Mesendoderm (in vitro differentiated cells): ENCODE results near the gene GALNT17.
A peak's percentile ranks its signal among the peaks of the same experiment; 100 is the strongest.

Experiments used
- DNase-seq: peaks from one replicate; pipeline ENCODE4 v3.0.0; 2013
- H2AK5ac ChIP-seq: 2 replicates; pipeline ENCODE4 v1.6.1; 2013; ENCODE audit warnings: low read length, inconsistent platforms
- H2BK120ac ChIP-seq: 2 replicates; pipeline ENCODE4 v1.6.1; 2013; ENCODE audit warnings: low read depth, mild to moderate bottlenecking, low read length, moderate library complexity, mixed read lengths
- H2BK15ac ChIP-seq: replicated peaks from 2 replicates; pipeline ENCODE4 v1.6.1; 2013; ENCODE audit warnings: low read depth, mild to moderate bottlenecking, moderate library complexity
- H2BK5ac ChIP-seq: 2 replicates; pipeline ENCODE4 v1.6.1; 2013; ENCODE audit warnings: low read length, inconsistent platforms
- H3K18ac ChIP-seq: 2 replicates; pipeline ENCODE4 v1.6.1; 2013; ENCODE audit warnings: mild to moderate bottlenecking, low read length, mixed read lengths
- H3K23ac ChIP-seq: one replicate; pipeline ENCODE4 v1.6.1; 2013; ENCODE audit warnings: low read length
- H3K27ac ChIP-seq: 2 replicates; pipeline ENCODE4 v1.5.1; 2013; ENCODE audit warnings: low read depth, mild to moderate bottlenecking, inconsistent platforms, low read length, moderate library complexity
- H3K27me3 ChIP-seq: 2 replicates; pipeline ENCODE4 v1.6.1; 2013; ENCODE audit warnings: low read length, control low read depth, mild to moderate bottlenecking, inconsistent platforms; ENCODE audit not compliant: insufficient read depth, poor library complexity
- H3K36me3 ChIP-seq: 2 replicates; pipeline ENCODE4 v1.6.1; 2013; ENCODE audit warnings: low read length, inconsistent platforms; ENCODE audit not compliant: control insufficient read depth, insufficient read depth
- H3K4ac ChIP-seq: one replicate; pipeline ENCODE4 v1.6.1; 2013; ENCODE audit warnings: low read depth, mild to moderate bottlenecking, low read length, moderate library complexity
- H3K4me1 ChIP-seq: 2 replicates; pipeline ENCODE4 v1.6.1; 2013; ENCODE audit warnings: low read depth, low read length, inconsistent platforms; ENCODE audit not compliant: control insufficient read depth
- H3K4me2 ChIP-seq: 2 replicates; pipeline ENCODE4 v1.6.1; 2013; ENCODE audit warnings: low read length
- H3K4me3 ChIP-seq: 2 replicates; pipeline ENCODE4 v1.5.1; 2013; ENCODE audit warnings: mild to moderate bottlenecking, low read length
- H3K56ac ChIP-seq: one replicate; pipeline ENCODE4 v1.6.1; 2013; ENCODE audit warnings: low read length
- H3K79me1 ChIP-seq: 2 replicates; pipeline ENCODE4 v1.6.1; 2013; ENCODE audit warnings: low read length, inconsistent platforms
- H3K79me2 ChIP-seq: 2 replicates; pipeline ENCODE4 v1.6.1; 2013; ENCODE audit warnings: mild to moderate bottlenecking, low read length; ENCODE audit not compliant: control insufficient read depth, insufficient read depth
- H3K9ac ChIP-seq: 2 replicates; pipeline ENCODE4 v1.6.1; 2013; ENCODE audit warnings: low read length, inconsistent platforms
- H4K5ac ChIP-seq: one replicate; pipeline ENCODE4 v1.6.1; 2013; ENCODE audit warnings: low read length
- H4K8ac ChIP-seq: one replicate; pipeline ENCODE4 v1.6.1; 2013; ENCODE audit warnings: low read depth, mild to moderate bottlenecking, control low read depth, low read length, moderate library complexity
- WGBS: extraction: QIAGEN DNeasy Blood & Tissue Kit; methylation state at CpG from one replicate; pipeline ENCODE4 v1.1.7; 2013; ENCODE audit warnings: low lambda C conversion rate, missing lambda C conversion rate; ENCODE audit not compliant: insufficient coverage; ENCODE audit errors: extremely low coverage; 5-methylcytosine and 5-hydroxymethylcytosine counted together

The GALNT17 gene

GRCh38 chr7:71679480-71679879 lies 547.5 kb downstream of the GALNT17 start:
- no peaks in the 10 kb centered on the region for H3K36me3 ChIP-seq
- H3K4me1 ChIP-seq, result peaks cover 9% of the 10 kb centered on the region
- H3K4me3 ChIP-seq, result no peak overlapping the region
- peak overlapping the region; percentile 22 for H3K56ac ChIP-seq
- H2BK5ac ChIP-seq, result no peak overlapping the region
- no peak overlapping the region for H3K4ac ChIP-seq
- H3K79me2 ChIP-seq, result no peaks in the 10 kb centered on the region
- H4K8ac ChIP-seq, result no peak overlapping the region
- no peaks in the 10 kb centered on the region for H3K79me1 ChIP-seq
- no peak overlapping the region for H3K27ac ChIP-seq
- H3K9ac ChIP-seq, result no peak overlapping the region
- DNase-seq, result no peak
- WGBS, result no CpG with 5 or more reads among the region's 8 CpGs
- peak overlapping the region; percentile 74 for H2AK5ac ChIP-seq
- H2BK15ac ChIP-seq, result no peak overlapping the region
- no peak overlapping the region for H4K5ac ChIP-seq
- peak overlapping the region; percentile 5 for H3K18ac ChIP-seq
- no peak overlapping the region for H3K23ac ChIP-seq
- no peaks in the 10 kb centered on the region for H3K27me3 ChIP-seq
- H3K4me2 ChIP-seq, result no peak overlapping the region
- no peak overlapping the region for H2BK120ac ChIP-seq

GRCh38 chr7:71682181-71682580 lies 550.2 kb downstream of the GALNT17 start:
- no peak overlapping the region for H2BK120ac ChIP-seq
- no peak overlapping the region for H3K18ac ChIP-seq
- no peak overlapping the region for H2AK5ac ChIP-seq
- no peak overlapping the region for H3K4me2 ChIP-seq
- H2BK5ac ChIP-seq, result no peak overlapping the region
- no peak overlapping the region for H2BK15ac ChIP-seq
- H3K36me3 ChIP-seq, result no peaks in the 10 kb centered on the region
- peak overlapping the region; percentile 44 for H3K56ac ChIP-seq
- no peaks in the 10 kb centered on the region for H3K27me3 ChIP-seq
- H4K8ac ChIP-seq, result no peak overlapping the region
- H3K9ac ChIP-seq, result no peak overlapping the region
- no peak overlapping the region for H3K23ac ChIP-seq
- WGBS, result no CpG with 5 or more reads among the region's 5 CpGs
- no peaks in the 10 kb centered on the region for H3K79me1 ChIP-seq
- no peak overlapping the region for H3K4me3 ChIP-seq
- peak overlapping the region; percentile 45 for H3K27ac ChIP-seq
- H4K5ac ChIP-seq, result no peak overlapping the region
- no peaks in the 10 kb centered on the region for H3K79me2 ChIP-seq
- H3K4ac ChIP-seq, result peak overlapping the region; percentile 48
- peak; percentile 71 for DNase-seq
- H3K4me1 ChIP-seq, result peaks cover 9% of the 10 kb centered on the region

- Histone ChIP-seq H2BK120ac (no peak overlapping the region), H3K4ac (peak overlapping the region; percentile 100), H4K5ac (peak overlapping the region; percentile 97), H3K27ac (peak overlapping the region; percentile 92), H3K36me3 (no peaks in the 10 kb centered on the region), H3K18ac (peak overlapping the region; percentile 97), H3K79me1 (no peaks in the 10 kb centered on the region), H2BK15ac (peak overlapping the region; percentile 89), H2BK5ac (peak overlapping the region; percentile 100), H4K8ac (no peak overlapping the region), H3K23ac (peak overlapping the region; percentile 66), H2AK5ac (peak overlapping the region; percentile 98), H3K4me3 (no peak overlapping the region), H3K79me2 (no peaks in the 10 kb centered on the region), H3K27me3 (no peaks in the 10 kb centered on the region), H3K9ac (peak overlapping the region; percentile 61), H3K4me1 (peaks cover 9% of the 10 kb centered on the region), H3K56ac (peak overlapping the region; percentile 91), H3K4me2 (peak overlapping the region; percentile 13)
- peak; percentile 95 for DNase-seq
- WGBS, result no CpG with 5 or more reads among the region's 21 CpGs
Measured at GRCh38 chr7:71682841-71683781, 551.2 kb downstream of the GALNT17 start.

GRCh38 chr7:71687286-71687685 lies 555.3 kb downstream of the GALNT17 start:
- Histone ChIP-seq H3K79me2 (no peaks in the 10 kb centered on the region), H2AK5ac (no peak overlapping the region), H3K27ac (no peak overlapping the region), H3K9ac (no peak overlapping the region), H3K18ac (no peak overlapping the region), H2BK15ac (no peak overlapping the region), H3K23ac (no peak overlapping the region), H3K4ac (no peak overlapping the region), H3K4me1 (peaks cover 5% of the 10 kb centered on the region), H3K4me3 (no peak overlapping the region), H3K4me2 (no peak overlapping the region), H3K36me3 (no peaks in the 10 kb centered on the region), H3K27me3 (no peaks in the 10 kb centered on the region), H3K56ac (no peak overlapping the region), H4K8ac (no peak overlapping the region), H2BK5ac (no peak overlapping the region), H4K5ac (no peak overlapping the region), H2BK120ac (no peak overlapping the region), H3K79me1 (no peaks in the 10 kb centered on the region)
- no peak for DNase-seq
- WGBS, result no CpG with 5 or more reads among the region's 12 CpGs

GRCh38 chr7:71687831-71688599 lies 556.1 kb downstream of the GALNT17 start:
- Histone ChIP-seq H3K4me1 (peaks cover 5% of the 10 kb centered on the region), H2BK15ac (no peak overlapping the region), H3K36me3 (no peaks in the 10 kb centered on the region), H3K23ac (no peak overlapping the region), H3K27ac (no peak overlapping the region), H3K27me3 (no peaks in the 10 kb centered on the region), H3K4ac (no peak overlapping the region), H4K8ac (no peak overlapping the region), H3K4me2 (no peak overlapping the region), H3K79me2 (no peaks in the 10 kb centered on the region), H3K9ac (no peak overlapping the region), H2BK5ac (no peak overlapping the region), H3K18ac (no peak overlapping the region), H2BK120ac (no peak overlapping the region), H4K5ac (no peak overlapping the region), H2AK5ac (no peak overlapping the region), H3K79me1 (no peaks in the 10 kb centered on the region), H3K56ac (no peak overlapping the region), H3K4me3 (no peak overlapping the region)
- no CpG with 5 or more reads among the region's 11 CpGs for WGBS
- DNase-seq, result no peak
